Measurements from ENCODE around the gene RNF26.
A peak's percentile ranks its signal among the peaks of the same experiment; 100 is the strongest.

Gene RNF26

DNA sequence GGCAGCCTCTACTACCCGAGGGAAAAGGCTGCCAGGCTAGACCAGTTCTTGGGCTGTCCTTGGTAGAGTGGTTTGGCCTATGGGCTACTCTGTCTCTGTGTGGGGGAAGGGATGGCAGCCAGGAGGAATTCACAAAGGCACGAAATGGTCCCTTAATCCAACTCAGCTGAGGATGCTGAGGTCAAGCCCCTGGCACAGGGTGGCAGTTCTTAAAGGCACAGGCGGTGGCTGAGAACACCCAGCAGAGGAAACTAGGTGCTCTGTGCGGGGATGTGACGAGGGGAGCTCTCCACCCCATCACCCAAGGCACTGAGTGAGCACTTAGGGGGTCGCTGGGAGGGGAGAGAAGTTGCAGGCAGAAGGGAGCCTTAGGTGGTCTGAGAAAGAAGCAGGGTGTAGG, 12.3 kb downstream of the RNF26 start, which contains the start of gene MFRP:
MFRP (minus strand) TSS at position 101 of the 400 bp plus-strand sequence. CDS start 192 bp downstream, outside the sequence.
- Histone ChIP-seq H3K27ac (ENCODE audit: low read depth, low read length) (no peak within 1 kb of the TSS), H3K27me3 (ENCODE audit: control insufficient read depth, insufficient read depth, low read length) (peaks cover 25% of the 10 kb centered on the region)

DNA sequence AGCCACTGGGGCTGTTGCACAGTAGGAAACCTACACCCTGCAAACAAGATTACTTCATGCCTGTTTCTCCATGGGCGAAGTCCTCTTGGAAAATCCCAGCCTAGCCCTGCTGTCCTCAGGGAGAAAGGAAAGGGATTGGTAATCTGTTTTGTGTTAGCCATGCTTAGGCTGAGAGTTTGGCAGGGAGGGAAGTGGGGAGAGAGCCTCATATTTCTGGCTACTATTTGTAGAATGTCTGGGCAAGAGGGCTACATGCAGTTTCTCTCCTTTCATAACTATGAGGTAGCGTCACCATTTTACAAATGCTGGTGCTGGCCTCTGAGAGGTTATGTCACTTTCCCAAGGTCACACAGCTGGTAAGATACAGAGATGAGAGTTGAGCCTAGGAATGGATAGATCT, 12.9 kb downstream of the RNF26 start:
- Histone ChIP-seq H3K27me3 (ENCODE audit: control insufficient read depth, insufficient read depth, low read length) (peaks cover 19% of the 10 kb centered on the region), H3K27ac (ENCODE audit: low read depth, low read length) (no peak overlapping the region), H3K36me3 (ENCODE audit: control insufficient read depth, insufficient read depth, low read length) (no peaks in the 10 kb centered on the region), H3K4me1 (ENCODE audit: control insufficient read depth, insufficient read depth, low read length) (no peaks in the 10 kb centered on the region), H3K9me3 (ENCODE audit: control insufficient read depth, insufficient read depth, low read length) (no peaks in the 10 kb centered on the region), H3K9ac (ENCODE audit: low read depth, low read length) (no peak overlapping the region), H3K4me3 (ENCODE audit: low read depth, low read length) (no peak overlapping the region)

More for the DNA sequence above, 12.3 kb downstream of the RNF26 start, which contains the start of gene MFRP:
- Histone ChIP-seq H3K4me1 (ENCODE audit: control insufficient read depth, insufficient read depth, low read length) (no peaks in the 10 kb centered on the region), H3K36me3 (ENCODE audit: control insufficient read depth, insufficient read depth, low read length) (no peaks in the 10 kb centered on the region), H3K9ac (ENCODE audit: low read depth, low read length) (no peak within 1 kb of the TSS), H3K9me3 (ENCODE audit: control insufficient read depth, insufficient read depth, low read length) (no peaks in the 10 kb centered on the region), H3K4me3 (ENCODE audit: low read depth, low read length) (no peak within 1 kb of the TSS)

DNA sequence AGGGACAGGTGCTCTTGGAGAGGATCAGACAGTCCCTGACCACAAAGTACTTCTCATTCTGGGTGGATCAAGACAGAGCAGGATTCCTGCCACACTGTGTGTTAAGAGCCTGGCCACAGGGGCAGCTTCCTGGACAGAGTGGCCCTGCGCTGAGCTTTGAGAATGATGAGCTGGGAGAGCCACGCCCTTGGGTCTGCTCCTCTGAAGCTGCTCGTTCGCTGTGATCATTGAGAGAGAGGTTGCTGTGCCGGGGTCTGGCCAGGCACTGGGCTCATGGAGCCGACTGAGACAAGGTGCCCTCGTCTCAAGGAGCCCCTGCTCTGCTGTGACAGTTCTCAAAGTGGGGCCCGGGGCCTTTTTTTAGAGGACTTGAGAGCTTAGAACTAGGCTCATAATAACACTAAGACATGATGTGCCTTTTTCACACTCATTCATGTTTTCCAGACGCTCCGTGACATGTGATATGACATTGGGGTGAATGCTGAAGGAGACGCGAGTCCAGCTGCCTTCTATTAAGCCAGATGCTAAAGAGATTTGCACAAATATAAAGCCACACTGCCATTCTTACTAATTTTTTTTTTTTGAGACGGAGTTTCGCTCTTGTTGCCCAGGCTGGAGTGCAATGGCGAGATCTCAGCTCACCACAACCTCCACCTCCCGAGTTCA, 13.7 kb downstream of the RNF26 start:
- no peaks in the 10 kb centered on the region for H3K36me3 ChIP-seq (ENCODE audit: control insufficient read depth, insufficient read depth, low read length)

DNA sequence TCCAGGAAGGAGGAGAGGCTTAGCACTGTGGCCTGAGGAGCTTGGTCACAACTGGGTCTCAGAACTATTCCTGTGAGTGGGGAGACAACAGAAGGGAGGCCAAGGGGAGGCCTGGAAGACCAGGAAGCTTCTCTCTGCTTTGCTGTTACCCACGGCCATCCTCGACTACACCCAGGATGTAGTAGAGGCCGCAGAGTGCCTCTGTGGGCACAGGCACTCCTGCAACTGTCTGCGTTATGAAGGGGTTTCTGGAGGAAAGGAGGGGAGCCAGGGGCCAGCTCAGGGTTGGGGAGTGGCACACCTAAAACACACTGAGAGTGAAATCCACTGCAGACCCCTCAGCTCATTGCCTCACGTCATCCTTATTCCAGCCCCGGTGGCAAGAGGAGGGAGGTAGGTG, 16.0 kb downstream of the RNF26 start:
- H3K27ac ChIP-seq (ENCODE audit: low read depth, low read length) = no peak overlapping the region
- no peaks in the 10 kb centered on the region for H3K9me3 ChIP-seq (ENCODE audit: control insufficient read depth, insufficient read depth, low read length)
- H3K36me3 ChIP-seq (ENCODE audit: control insufficient read depth, insufficient read depth, low read length) = no peaks in the 10 kb centered on the region
- H3K9ac ChIP-seq (ENCODE audit: low read depth, low read length) = no peak overlapping the region
- H3K27me3 ChIP-seq (ENCODE audit: control insufficient read depth, insufficient read depth, low read length) = peaks cover 10% of the 10 kb centered on the region; the same call in 1 of the 2 replicates
- H3K4me1 ChIP-seq (ENCODE audit: control insufficient read depth, insufficient read depth, low read length) = no peaks in the 10 kb centered on the region
- no peak overlapping the region for H3K4me3 ChIP-seq (ENCODE audit: low read depth, low read length)

More for the DNA sequence above, 13.7 kb downstream of the RNF26 start:
- no peak overlapping the region for H3K4me3 ChIP-seq (ENCODE audit: low read depth, low read length)
- H3K27me3 ChIP-seq (ENCODE audit: control insufficient read depth, insufficient read depth, low read length) = peaks cover 10% of the 10 kb centered on the region; the same call in 1 of the 2 replicates
- no peaks in the 10 kb centered on the region for H3K9me3 ChIP-seq (ENCODE audit: control insufficient read depth, insufficient read depth, low read length)
- H3K9ac ChIP-seq (ENCODE audit: low read depth, low read length) = no peak overlapping the region
- no peaks in the 10 kb centered on the region for H3K4me1 ChIP-seq (ENCODE audit: control insufficient read depth, insufficient read depth, low read length)
- H3K27ac ChIP-seq (ENCODE audit: low read depth, low read length) = no peak overlapping the region

DNA sequence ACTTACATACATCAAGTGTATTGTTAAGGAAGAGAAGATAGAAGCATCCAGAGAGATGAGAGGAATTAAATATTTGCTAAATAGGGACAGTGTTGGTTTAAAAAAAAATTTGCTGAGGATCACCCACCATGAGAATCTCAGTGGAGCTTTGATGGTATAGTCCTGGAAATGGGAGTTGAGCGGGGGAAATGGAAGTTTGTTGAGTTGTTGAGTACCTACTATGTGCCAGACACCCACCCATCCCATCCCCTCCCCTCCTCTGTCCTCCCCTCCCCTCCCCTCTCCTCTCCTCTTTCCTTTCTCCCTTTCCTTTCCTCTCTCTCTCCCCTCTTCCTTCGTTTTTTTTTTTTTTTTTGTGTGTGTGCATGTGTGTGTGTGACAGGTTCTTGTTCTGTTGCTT, 16.9 kb downstream of the RNF26 start:
- Histone ChIP-seq H3K9me3 (ENCODE audit: control insufficient read depth, insufficient read depth, low read length) (no peaks in the 10 kb centered on the region), H3K27ac (ENCODE audit: low read depth, low read length) (no peak overlapping the region), H3K36me3 (ENCODE audit: control insufficient read depth, insufficient read depth, low read length) (no peaks in the 10 kb centered on the region), H3K4me3 (ENCODE audit: low read depth, low read length) (no peak overlapping the region), H3K4me1 (ENCODE audit: control insufficient read depth, insufficient read depth, low read length) (no peaks in the 10 kb centered on the region), H3K9ac (ENCODE audit: low read depth, low read length) (no peak overlapping the region), H3K27me3 (ENCODE audit: control insufficient read depth, insufficient read depth, low read length) (peaks cover 16% of the 10 kb centered on the region)

DNA sequence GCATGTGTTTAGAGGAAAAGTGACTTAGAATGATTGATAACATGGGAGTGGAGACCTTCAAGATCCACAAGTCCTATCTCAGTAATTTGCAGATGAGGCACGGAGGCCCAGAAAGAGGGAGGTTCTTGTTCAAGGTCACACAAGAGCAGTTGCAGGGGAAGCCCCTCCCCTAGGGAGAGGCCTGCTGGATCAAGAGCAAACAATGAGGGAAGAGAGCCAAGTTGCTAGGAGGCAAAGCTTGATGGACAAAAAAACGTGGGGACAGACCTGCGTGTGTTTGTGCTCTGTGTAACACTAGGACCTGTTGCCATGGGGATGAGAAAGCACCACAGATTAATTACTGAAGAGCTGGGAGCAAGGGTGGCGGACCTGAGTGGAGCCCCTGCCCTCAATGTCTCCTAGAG, 18.5 kb downstream of the RNF26 start:
- no peak overlapping the region for H3K9ac ChIP-seq (ENCODE audit: low read depth, low read length)
- H3K27me3 ChIP-seq (ENCODE audit: control insufficient read depth, insufficient read depth, low read length) = peaks cover 17% of the 10 kb centered on the region
- peaks cover 2% of the 10 kb centered on the region; the same call in 1 of the 2 replicates for H3K36me3 ChIP-seq (ENCODE audit: control insufficient read depth, insufficient read depth, low read length)
- no peaks in the 10 kb centered on the region for H3K9me3 ChIP-seq (ENCODE audit: control insufficient read depth, insufficient read depth, low read length)
- H3K4me1 ChIP-seq (ENCODE audit: control insufficient read depth, insufficient read depth, low read length) = no peaks in the 10 kb centered on the region
- no peak overlapping the region for H3K4me3 ChIP-seq (ENCODE audit: low read depth, low read length)
- no peak overlapping the region for H3K27ac ChIP-seq (ENCODE audit: low read depth, low read length)

DNA sequence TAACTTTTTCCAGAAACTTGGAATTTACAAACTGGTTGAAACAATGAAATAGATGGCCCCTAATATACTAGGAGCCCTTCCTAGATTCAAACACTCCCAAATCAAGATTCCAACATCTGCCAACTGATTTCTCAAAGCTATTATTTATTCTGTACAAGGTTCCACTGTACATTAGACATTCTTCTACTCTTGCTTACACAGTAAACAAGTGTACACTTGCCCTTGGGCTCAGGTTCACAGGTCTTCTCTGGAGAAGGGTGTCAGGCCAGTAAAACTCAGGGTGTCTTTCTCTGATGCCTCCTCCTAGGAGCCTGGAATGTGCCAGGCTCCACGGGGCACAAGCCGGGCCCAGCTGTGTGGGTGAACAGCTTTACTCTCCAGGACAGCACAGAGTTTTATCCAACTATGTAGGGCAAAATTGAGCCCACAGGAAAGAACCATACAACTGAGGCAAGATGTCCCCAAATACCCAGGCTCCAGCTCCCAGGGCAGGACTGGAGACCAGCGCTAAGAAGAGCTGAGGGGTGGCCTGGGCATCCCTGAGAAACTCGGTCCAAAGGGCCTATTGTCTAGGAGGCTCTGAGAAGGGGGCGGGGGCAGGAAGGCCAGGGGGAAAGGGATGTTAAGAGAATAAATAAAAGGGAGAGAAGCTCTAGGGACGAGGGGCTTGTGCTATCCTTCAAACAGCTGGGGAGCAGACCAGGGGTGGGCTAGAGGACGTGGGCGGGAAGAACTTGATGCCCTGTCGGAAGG, 20.9 kb downstream of the RNF26 start:
- no peak overlapping the region for H3K9ac ChIP-seq (ENCODE audit: low read depth, low read length)
- no peak overlapping the region for H3K27ac ChIP-seq (ENCODE audit: low read depth, low read length)
- H3K4me1 ChIP-seq (ENCODE audit: control insufficient read depth, insufficient read depth, low read length) = no peaks in the 10 kb centered on the region
- H3K36me3 ChIP-seq (ENCODE audit: control insufficient read depth, insufficient read depth, low read length) = peaks cover 16% of the 10 kb centered on the region; the same call in 1 of the 2 replicates
- H3K4me3 ChIP-seq (ENCODE audit: low read depth, low read length) = no peak overlapping the region
- H3K27me3 ChIP-seq (ENCODE audit: control insufficient read depth, insufficient read depth, low read length) = peaks cover 18% of the 10 kb centered on the region
- no peaks in the 10 kb centered on the region for H3K9me3 ChIP-seq (ENCODE audit: control insufficient read depth, insufficient read depth, low read length)

DNA sequence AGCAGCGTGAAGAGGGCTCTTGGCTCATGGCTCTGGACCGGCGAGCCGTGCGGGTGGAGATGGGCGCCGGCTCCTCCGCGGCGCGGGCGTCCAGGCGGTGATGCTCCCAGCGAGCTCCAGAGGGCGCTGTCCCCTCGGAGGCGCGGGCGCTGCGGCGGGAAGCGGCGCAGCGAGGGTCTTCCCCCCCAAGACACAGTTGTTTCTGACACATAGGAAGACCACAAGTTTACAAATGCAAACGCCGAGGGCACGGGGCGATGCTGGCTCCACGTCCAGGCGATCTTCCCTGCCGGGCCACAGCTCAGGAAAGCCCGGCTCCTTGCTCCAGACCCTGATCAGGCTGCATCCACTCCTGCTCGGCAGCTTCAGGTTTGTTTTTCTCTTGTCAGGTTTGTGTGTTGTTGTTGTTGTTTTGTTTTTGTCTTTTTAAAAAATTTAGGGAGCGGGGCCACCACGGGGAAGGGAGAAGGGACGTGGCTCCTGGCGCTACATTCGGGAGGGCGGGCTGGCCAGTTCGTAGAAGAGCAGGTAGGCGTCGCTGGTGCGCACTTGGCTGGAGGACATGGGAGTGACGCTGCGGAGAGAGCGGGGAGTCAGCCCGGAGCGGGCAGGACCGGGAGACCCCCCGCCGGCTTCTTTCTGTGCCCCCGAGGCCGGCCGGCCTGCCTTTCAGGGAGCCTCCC, 22.2 kb downstream of the RNF26 start:
- H3K36me3 ChIP-seq (ENCODE audit: control insufficient read depth, insufficient read depth, low read length) = peaks cover 16% of the 10 kb centered on the region; the same call in 1 of the 2 replicates
- peaks cover 10% of the 10 kb centered on the region for H3K4me1 ChIP-seq (ENCODE audit: control insufficient read depth, insufficient read depth, low read length)
- peak overlapping the region; percentile 57 for H3K27ac ChIP-seq (ENCODE audit: low read depth, low read length)
- peak overlapping the region; percentile 78 for H3K4me3 ChIP-seq (ENCODE audit: low read depth, low read length)
- H3K9me3 ChIP-seq (ENCODE audit: control insufficient read depth, insufficient read depth, low read length) = no peaks in the 10 kb centered on the region
- H3K9ac ChIP-seq (ENCODE audit: low read depth, low read length) = peak overlapping the region; percentile 55
- H3K27me3 ChIP-seq (ENCODE audit: control insufficient read depth, insufficient read depth, low read length) = peaks cover 18% of the 10 kb centered on the region

DNA sequence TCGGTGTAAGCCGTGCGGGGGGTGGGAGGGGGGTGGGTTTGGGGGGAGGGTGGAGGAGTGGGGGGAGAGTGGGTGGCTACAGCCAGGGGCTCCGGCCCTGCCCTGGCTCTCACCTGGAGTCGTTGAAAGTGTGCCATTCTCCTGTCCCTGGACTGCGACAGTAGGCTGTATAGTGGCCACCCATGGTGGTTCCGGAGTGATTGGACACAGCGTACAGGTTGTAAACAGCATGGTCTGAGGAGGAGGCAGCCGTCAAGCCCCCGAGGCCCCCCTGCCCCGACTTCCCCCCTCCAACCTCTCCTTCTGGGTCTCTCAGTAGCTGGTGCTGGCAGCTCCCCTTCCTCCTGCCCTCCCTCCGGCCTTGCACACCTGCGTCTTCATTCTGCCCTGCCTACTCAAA, 22.7 kb downstream of the RNF26 start:
- H3K27ac ChIP-seq (ENCODE audit: low read depth, low read length) = no peak overlapping the region
- H3K36me3 ChIP-seq (ENCODE audit: control insufficient read depth, insufficient read depth, low read length) = peaks cover 16% of the 10 kb centered on the region; the same call in 1 of the 2 replicates
- H3K4me3 ChIP-seq (ENCODE audit: low read depth, low read length) = no peak overlapping the region; the same call in 1 of the 2 replicates
- H3K9me3 ChIP-seq (ENCODE audit: control insufficient read depth, insufficient read depth, low read length) = no peaks in the 10 kb centered on the region
- H3K9ac ChIP-seq (ENCODE audit: low read depth, low read length) = no peak overlapping the region
- peaks cover 20% of the 10 kb centered on the region for H3K27me3 ChIP-seq (ENCODE audit: control insufficient read depth, insufficient read depth, low read length)
- peaks cover 16% of the 10 kb centered on the region for H3K4me1 ChIP-seq (ENCODE audit: control insufficient read depth, insufficient read depth, low read length)

DNA sequence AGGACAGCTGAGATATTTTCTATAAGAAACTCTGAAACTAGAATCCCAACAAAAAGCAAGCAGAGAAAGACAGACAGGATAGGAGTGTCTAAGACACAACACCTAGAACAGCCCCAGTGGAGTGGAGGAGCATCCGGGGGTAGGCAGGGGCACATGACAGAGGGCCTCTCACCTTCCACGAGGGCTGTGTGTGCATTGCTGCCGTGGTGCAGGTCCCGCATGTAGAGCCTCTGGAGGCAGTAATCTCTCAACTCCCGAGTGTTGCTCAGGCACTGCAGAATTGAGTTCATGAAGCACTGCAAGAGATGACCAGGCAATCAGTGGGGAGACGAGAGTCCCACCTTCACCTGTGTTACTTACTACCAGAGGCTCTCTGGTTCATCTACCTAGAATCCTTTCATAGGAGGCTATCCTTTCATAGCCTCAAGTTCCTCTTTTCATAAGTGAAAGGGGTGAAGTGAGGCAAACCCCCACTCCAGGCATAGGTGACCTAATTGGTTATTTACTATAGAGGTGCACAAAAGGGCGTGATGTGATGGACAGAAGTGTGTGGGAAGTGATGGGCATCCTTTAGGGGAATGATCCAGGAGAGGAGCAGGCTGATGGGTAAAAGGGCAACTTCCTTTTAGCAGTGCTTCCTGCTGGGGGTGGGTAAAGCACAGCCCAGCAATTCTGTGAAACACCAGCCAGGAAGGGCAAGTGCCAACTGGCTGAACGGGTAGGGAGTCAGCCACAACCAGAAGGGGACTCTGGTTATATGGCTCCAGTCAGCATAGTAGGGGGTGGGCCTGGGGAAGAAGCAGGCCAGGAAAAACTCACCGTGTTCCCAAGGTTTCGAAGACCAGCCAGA, 25.3 kb downstream of the RNF26 start:
- Histone ChIP-seq H3K36me3 (ENCODE audit: control insufficient read depth, insufficient read depth, low read length) (peaks cover 16% of the 10 kb centered on the region; the same call in 1 of the 2 replicates), H3K27ac (ENCODE audit: low read depth, low read length) (no peak overlapping the region), H3K27me3 (ENCODE audit: control insufficient read depth, insufficient read depth, low read length) (peaks cover 44% of the 10 kb centered on the region), H3K4me3 (ENCODE audit: low read depth, low read length) (no peak overlapping the region), H3K9ac (ENCODE audit: low read depth, low read length) (no peak overlapping the region), H3K4me1 (ENCODE audit: control insufficient read depth, insufficient read depth, low read length) (peaks cover 22% of the 10 kb centered on the region), H3K9me3 (ENCODE audit: control insufficient read depth, insufficient read depth, low read length) (no peaks in the 10 kb centered on the region)
